Vagina (tissue), 2 donors: Measurements from ENCODE around the gene RCE1. TPM values are rescaled to one million over a fixed set of nuclear protein-coding genes. Genes with fewer than 3 reads are reported as not detected.

Experiments used
- DNase-seq, 2 donors: peaks; one replicate each; pipeline ENCODE4 v3.0.0-alpha.2; 2017; ENCODE audit errors: extremely low spot score in 2 of 2
- H3K27ac ChIP-seq: fragments of 200-600 bp; sonication (generic); one replicate; pipeline ENCODE4 v1.5.1; 2019
- H3K27me3 ChIP-seq: fragments of 200-600 bp; sonication (generic); one replicate; pipeline ENCODE4 v1.5.1; 2019
- H3K36me3 ChIP-seq, 2 donors: fragments of 200-600 bp; sonication (generic); one replicate each; pipeline ENCODE4 v1.5.1; 2017 to 2019
- H3K4me1 ChIP-seq: fragments of 200-600 bp; sonication (generic); one replicate; pipeline ENCODE4 v1.5.1; 2019
- H3K4me3 ChIP-seq, 2 donors: fragments of 200-600 bp; sonication (generic); 1 replicate in 1 of 2; 2 replicates in 1 of 2; pipeline ENCODE4 v1.5.1; 2016 to 2019
- H3K9me3 ChIP-seq: fragments of 200-600 bp; sonication (generic); one replicate; pipeline ENCODE4 v1.5.1; 2019
- CTCF ChIP-seq, 3 experiments: fragments of 450-650 bp in 2 of 3; fragments of 200-600 bp in 1 of 3; sonication (generic) in 1 of 3; IDR thresholded peaks; one replicate each; pipeline ENCODE4 v1.5.1; 2017 to 2019; ENCODE audit warnings: antibody characterized with exemption in 3 of 3, mild to moderate bottlenecking in 2 of 3, moderate library complexity in 2 of 3
- POLR2A ChIP-seq, 2 donors: fragments of 450-650 bp; IDR thresholded peaks; one replicate each; pipeline ENCODE4 v1.6.1; 2017; ENCODE audit warnings: antibody characterized with exemption in 2 of 2, mild to moderate bottlenecking in 2 of 2, moderate library complexity in 2 of 2
- POLR2AphosphoS5 ChIP-seq, 2 donors: sonication (generic); formaldehyde crosslinking; IDR thresholded peaks; one replicate each; pipeline ENCODE4 v1.9.0; 2017; ENCODE audit warnings: antibody characterized with exemption in 2 of 2, mild to moderate bottlenecking in 2 of 2, low read depth in 1 of 2; ENCODE audit not compliant: insufficient read depth in 1 of 2
- intact Hi-C: fragments of 100-400 bp; cut with DNase I; formaldehyde crosslinking; loops from one replicate; pipeline ENCODE4 v1.15.1; 2023
- total RNA-seq: library from RNA; depleted of rRNA; stranded (reverse); fragments of >200 nt; gene quantifications from one replicate; pipeline ENCODE4 v1.2.3, GENCODE V29; 2016

RCE1 gene
- total RNA-seq, 1 donor from 2014 or later = 23.6 TPM

- no peaks in the 10 kb centered on the region for H3K36me3 ChIP-seq
- DNase-seq = no peak
- peaks cover 17% of the 10 kb centered on the region for H3K4me1 ChIP-seq
- no peak overlapping the region for H3K27ac ChIP-seq
- no peak for TF ChIP-seq POLR2AphosphoS5 (IDR thresholded peaks at IDR 0.05; ENCODE audit: insufficient read depth in 1 of 2, low read depth in 1 of 2)
- TF ChIP-seq POLR2A (IDR thresholded peaks at IDR 0.05) = no peak
- TF ChIP-seq CTCF (IDR thresholded peaks at IDR 0.05) = no peak
- H3K4me3 ChIP-seq = no peak overlapping the region
- H3K9me3 ChIP-seq = no peaks in the 10 kb centered on the region
- intact Hi-C loops = no loop called here
- no peaks in the 10 kb centered on the region for H3K27me3 ChIP-seq
Measured at GRCh38 chr11:66854231-66854661, 11.0 kb downstream of the RCE1 start.

DNA sequence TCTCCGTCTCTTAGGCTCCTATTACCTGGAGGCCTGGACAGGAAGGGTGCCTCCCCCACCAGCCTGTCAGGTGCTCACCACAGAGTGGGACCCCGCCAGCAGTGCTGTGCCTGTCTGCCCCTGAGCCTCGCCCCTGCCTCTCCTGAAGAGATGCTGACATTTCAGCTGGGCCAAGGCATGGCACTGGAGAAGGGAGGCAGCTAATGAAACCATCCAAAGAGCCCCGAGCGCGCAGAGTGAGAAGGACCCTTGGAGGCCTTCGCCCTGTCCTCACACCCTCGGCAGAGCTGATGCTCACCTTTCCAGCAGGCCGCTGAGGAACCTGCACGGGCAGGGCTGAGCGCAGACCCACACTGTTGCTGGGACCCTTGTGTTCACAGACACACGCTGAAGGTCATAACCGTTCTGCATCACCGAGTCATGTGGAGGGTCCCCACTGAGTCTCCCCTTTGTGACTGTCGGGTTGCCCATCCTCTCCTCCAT lies 11.5 kb downstream of the RCE1 start:
- Histone ChIP-seq H3K4me1 (peaks cover 17% of the 10 kb centered on the region), H3K4me3 (no peak overlapping the region), H3K27ac (no peak overlapping the region), H3K36me3 (no peaks in the 10 kb centered on the region), H3K27me3 (no peaks in the 10 kb centered on the region), H3K9me3 (no peaks in the 10 kb centered on the region)
- intact Hi-C loops = no loop called here
- no peak for DNase-seq
- no peak for TF ChIP-seq POLR2A (IDR thresholded peaks at IDR 0.05)
- no peak for TF ChIP-seq CTCF (IDR thresholded peaks at IDR 0.05)
- TF ChIP-seq POLR2AphosphoS5 (IDR thresholded peaks at IDR 0.05; ENCODE audit: insufficient read depth in 1 of 2, low read depth in 1 of 2) = no peak

DNA sequence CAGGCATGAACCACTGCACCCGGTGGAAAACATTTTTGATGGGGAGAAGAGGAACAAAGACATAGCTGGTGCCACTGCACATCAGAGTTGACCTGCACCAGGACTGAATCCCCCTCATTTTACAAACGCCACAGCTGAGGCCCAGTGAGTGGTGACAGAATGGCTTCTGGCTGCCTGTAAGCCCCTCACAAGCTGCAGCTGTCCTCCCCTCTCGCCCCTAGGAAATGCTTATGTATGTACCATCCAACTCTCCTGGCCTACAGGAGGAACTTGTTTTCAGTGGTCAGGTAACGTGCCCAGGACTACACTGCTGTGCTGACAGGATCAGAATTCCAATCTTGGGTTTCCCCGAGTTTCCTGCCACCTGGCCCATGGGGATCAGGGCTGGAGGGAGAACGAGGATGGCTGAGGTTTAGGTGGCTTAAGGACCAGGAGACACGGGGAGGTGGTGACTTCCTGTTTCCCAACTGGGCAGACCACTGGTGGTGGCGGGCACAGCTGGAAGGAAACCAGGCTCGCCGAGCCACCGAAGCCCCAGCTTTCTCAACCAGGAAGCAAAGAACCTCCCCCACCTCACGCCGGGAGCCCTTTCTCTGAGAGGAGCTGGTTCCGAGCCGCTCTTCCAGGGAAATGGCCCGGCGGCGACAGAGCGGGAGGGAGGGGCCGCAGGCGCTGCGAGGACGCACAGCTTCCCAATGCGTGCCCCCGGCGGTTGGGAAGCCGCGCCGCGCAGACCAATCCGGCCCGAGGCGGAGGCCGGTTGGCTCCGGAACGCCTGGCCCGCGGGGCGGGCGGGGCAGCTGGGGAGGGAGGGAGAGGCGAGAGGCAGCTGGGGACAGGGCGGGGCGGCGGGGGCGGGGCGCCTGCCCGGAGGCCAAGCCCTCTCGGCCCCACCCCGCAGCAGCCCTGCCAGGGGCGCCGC lies 12.6 kb downstream of the RCE1 start:
- Histone ChIP-seq H3K4me1 (peaks cover 17% of the 10 kb centered on the region), H3K36me3 (no peaks in the 10 kb centered on the region), H3K4me3 (peak overlapping the region; percentile 67 to 84), H3K27me3 (no peaks in the 10 kb centered on the region), H3K9me3 (no peaks in the 10 kb centered on the region), H3K27ac (peak overlapping the region; percentile 91)
- DNase-seq = no peak
- intact Hi-C loops = no loop called here
- peak in 1 of 2 donors; percentile 34 for TF ChIP-seq POLR2A (IDR thresholded peaks at IDR 0.05)
- peak in 1 of 2 donors; percentile 85 for TF ChIP-seq POLR2AphosphoS5 (IDR thresholded peaks at IDR 0.05; ENCODE audit: insufficient read depth in 1 of 2, low read depth in 1 of 2)
- TF ChIP-seq CTCF (IDR thresholded peaks at IDR 0.05) = no peak

GRCh38 chr11:66856496-66857233 lies 13.4 kb downstream of the RCE1 start, which contains the start of gene LRFN4:
Gene LRFN4, plus strand, starts transcription at chr11:66857064. Its CDS starts 681 bp downstream, at chr11:66857745.
- no peak for TF ChIP-seq POLR2A (IDR thresholded peaks at IDR 0.05)
- TF ChIP-seq POLR2AphosphoS5 (IDR thresholded peaks at IDR 0.05; ENCODE audit: insufficient read depth in 1 of 2, low read depth in 1 of 2) = peak in 1 of 2 donors; percentile 45
- peak within 1 kb of the TSS; percentile 67 to 84 for H3K4me3 ChIP-seq
- H3K9me3 ChIP-seq = no peaks in the 10 kb centered on the region
- peaks cover 17% of the 10 kb centered on the region for H3K4me1 ChIP-seq
- DNase-seq = no peak
- no peaks in the 10 kb centered on the region for H3K36me3 ChIP-seq
- peak within 1 kb of the TSS; percentile 91 for H3K27ac ChIP-seq
- no peaks in the 10 kb centered on the region for H3K27me3 ChIP-seq
- intact Hi-C loops = no loop called here

GRCh38 chr11:66857234-66857926 lies 14.1 kb downstream of the RCE1 start:
- H3K4me1 ChIP-seq = peaks cover 17% of the 10 kb centered on the region
- H3K36me3 ChIP-seq = no peaks in the 10 kb centered on the region
- TF ChIP-seq POLR2A (IDR thresholded peaks at IDR 0.05) = no peak
- TF ChIP-seq CTCF (IDR thresholded peaks at IDR 0.05) = no peak
- peak in 1 of 2 donors; percentile 19 for TF ChIP-seq POLR2AphosphoS5 (IDR thresholded peaks at IDR 0.05; ENCODE audit: insufficient read depth in 1 of 2, low read depth in 1 of 2)
- intact Hi-C loops = no loop called here
- no peaks in the 10 kb centered on the region for H3K27me3 ChIP-seq
- peak overlapping the region; percentile 67 to 84 for H3K4me3 ChIP-seq
- no peaks in the 10 kb centered on the region for H3K9me3 ChIP-seq
- no peak for DNase-seq
- H3K27ac ChIP-seq = peak overlapping the region; percentile 73
